Kidney capillary endothelial cell (primary cell): ENCODE data around the gene DNAH6.
"Not testable (repeated sequence)": the region's sequence is repeated elsewhere in the genome, so short reads cannot be mapped to it uniquely, and the experiment has no call there.

Source experiments
- DNase-seq: peaks from one replicate; pipeline ENCODE4 v3.0.0-alpha.2; 2018; ENCODE audit warnings: low spot score

The DNAH6 gene

GRCh38 chr2:84516234-84516986 lies at the start of gene DNAH6:
TSS of gene DNAH6 (plus strand) at chr2:84516498. CDS start at chr2:84517827, 1,329 bp downstream.
- peak; percentile 80 for DNase-seq

- no peak for DNase-seq
Measured at GRCh38 chr2:84467389-84467788, 48.9 kb upstream of the DNAH6 start.

- not testable (repeated sequence) for DNase-seq
Measured at GRCh38 chr2:84472423-84472822, 43.9 kb upstream of the DNAH6 start.

GRCh38 chr2:84472856-84473565 lies 43.3 kb upstream of the DNAH6 start:
- DNase-seq: no peak

- no peak for DNase-seq
Measured at GRCh38 chr2:84474176-84474575, 42.1 kb upstream of the DNAH6 start.

- DNase-seq: no peak
Measured at GRCh38 chr2:84477886-84478285, 38.4 kb upstream of the DNAH6 start.

- DNase-seq: no peak
Measured at GRCh38 chr2:84478867-84479266, 37.4 kb upstream of the DNAH6 start.

GRCh38 chr2:84481702-84482101 lies 34.6 kb upstream of the DNAH6 start:
- DNase-seq: no peak

GRCh38 chr2:84482603-84483002 lies 33.7 kb upstream of the DNAH6 start:
- DNase-seq: no peak

GRCh38 chr2:84483320-84483719 lies 33.0 kb upstream of the DNAH6 start:
- DNase-seq: no peak

- DNase-seq: no peak
Measured at GRCh38 chr2:84486441-84487115, 29.7 kb upstream of the DNAH6 start.

GRCh38 chr2:84487298-84487996 lies 28.9 kb upstream of the DNAH6 start:
- DNase-seq: no peak

GRCh38 chr2:84491256-84491655 lies 25.0 kb upstream of the DNAH6 start:
- DNase-seq: no peak

GRCh38 chr2:84491741-84492140 lies 24.6 kb upstream of the DNAH6 start:
- no peak for DNase-seq

- peak; percentile 18 for DNase-seq
Measured at GRCh38 chr2:84492571-84492970, 23.7 kb upstream of the DNAH6 start.

GRCh38 chr2:84493514-84493913 lies 22.8 kb upstream of the DNAH6 start:
- peak; percentile 88 for DNase-seq

- peak; percentile 95 for DNase-seq
Measured at GRCh38 chr2:84494070-84494469, 22.2 kb upstream of the DNAH6 start.

GRCh38 chr2:84495539-84496146 lies 20.7 kb upstream of the DNAH6 start:
- DNase-seq: peak; percentile 84

GRCh38 chr2:84496386-84496785 lies 19.9 kb upstream of the DNAH6 start:
- DNase-seq: no peak

- no peak for DNase-seq
Measured at GRCh38 chr2:84497285-84497684, 19.0 kb upstream of the DNAH6 start.

GRCh38 chr2:84498150-84498799 lies 18.0 kb upstream of the DNAH6 start:
- no peak for DNase-seq
